ENCODE results near the gene ORAI1.

DNA sequence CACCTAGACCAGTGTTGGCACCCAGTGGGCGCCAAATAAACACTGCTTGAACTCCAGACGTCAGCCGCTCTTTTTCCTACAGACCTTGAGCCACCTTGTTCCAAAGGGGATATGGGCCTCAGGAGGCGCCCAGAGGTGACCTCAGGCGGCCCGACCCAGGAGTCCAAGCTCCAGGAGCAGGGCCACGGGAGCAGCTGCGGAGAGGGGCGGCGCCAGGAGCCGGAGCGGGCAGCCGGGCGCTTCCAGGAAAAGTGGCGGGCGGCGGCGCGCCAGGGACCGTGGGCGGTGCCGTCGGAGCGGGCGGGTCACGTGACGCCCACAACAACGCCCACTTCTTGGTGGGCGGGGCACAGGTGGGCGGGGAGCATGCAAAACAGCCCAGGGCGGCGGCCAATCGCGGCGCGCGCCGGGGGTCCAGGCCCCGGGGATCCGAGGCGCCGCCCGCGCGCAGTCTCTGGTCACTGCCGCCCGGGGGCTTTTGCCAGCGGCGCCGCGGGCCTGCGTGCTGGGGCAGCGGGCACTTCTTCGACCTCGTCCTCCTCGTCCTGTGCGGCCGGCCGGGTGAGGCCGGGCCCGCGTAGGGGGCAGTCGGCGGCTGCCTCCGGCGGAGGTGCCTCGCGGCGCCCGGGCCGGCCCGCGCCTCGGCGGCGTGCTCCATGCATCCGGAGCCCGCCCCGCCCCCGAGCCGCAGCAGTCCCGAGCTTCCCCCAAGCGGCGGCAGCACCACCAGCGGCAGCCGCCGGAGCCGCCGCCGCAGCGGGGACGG lies at the start of gene ORAI1:
- TF ChIP-seq, protein P1, sequence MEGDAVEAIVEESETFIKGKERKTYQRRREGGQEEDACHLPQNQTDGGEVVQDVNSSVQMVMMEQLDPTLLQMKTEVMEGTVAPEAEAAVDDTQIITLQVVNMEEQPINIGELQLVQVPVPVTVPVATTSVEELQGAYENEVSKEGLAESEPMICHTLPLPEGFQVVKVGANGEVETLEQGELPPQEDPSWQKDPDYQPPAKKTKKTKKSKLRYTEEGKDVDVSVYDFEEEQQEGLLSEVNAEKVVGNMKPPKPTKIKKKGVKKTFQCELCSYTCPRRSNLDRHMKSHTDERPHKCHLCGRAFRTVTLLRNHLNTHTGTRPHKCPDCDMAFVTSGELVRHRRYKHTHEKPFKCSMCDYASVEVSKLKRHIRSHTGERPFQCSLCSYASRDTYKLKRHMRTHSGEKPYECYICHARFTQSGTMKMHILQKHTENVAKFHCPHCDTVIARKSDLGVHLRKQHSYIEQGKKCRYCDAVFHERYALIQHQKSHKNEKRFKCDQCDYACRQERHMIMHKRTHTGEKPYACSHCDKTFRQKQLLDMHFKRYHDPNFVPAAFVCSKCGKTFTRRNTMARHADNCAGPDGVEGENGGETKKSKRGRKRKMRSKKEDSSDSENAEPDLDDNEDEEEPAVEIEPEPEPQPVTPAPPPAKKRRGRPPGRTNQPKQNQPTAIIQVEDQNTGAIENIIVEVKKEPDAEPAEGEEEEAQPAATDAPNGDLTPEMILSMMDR (IDR thresholded peaks at IDR 0.05): peak in 2 of 6 experiments; percentile 27 to 38
- peak; percentile 64 to 79 for TF ChIP-seq POLR2A (IDR thresholded peaks at IDR 0.05)
